Endothelial cell of umbilical vein (primary cell): Measurements from ENCODE around the gene FOXP1. TPM values are rescaled to one million over a fixed set of nuclear protein-coding genes. Genes with fewer than 3 reads are reported as not detected.

Experiments used
- BruUV-seq: library from RNA; stranded (reverse); fragments of 400-500 nt; replicated peaks from 2 replicates; lab custom pipeline; 2021; lab: Mats Ljungman, UMichigan
- CTCF ChIA-PET: fragments of 300-600, 350-600 bp; sonication (Branson Sonifier 250); formaldehyde crosslinking; loops from one replicate; lab custom pipeline; 2021; ENCODE audit warnings: antibody characterized with exemption, inconsistent platforms; lab: Charles Lee
- POLR2A ChIA-PET: fragments of 300-600, 350-600 bp; sonication (Branson Sonifier 250); formaldehyde crosslinking; loops from one replicate; lab custom pipeline; 2021; ENCODE audit warnings: antibody characterized with exemption, inconsistent platforms; lab: Charles Lee
- DNase-seq: peaks from one replicate; pipeline ENCODE4 v3.0.0-alpha.2; 2011; ENCODE audit warnings: low read depth, low spot score
- FAIRE-seq: peaks from 2 replicates; lab custom pipeline; 2011; peaks lifted over from hg19 to GRCh38; lab: Jason Lieb, UNC
- H2AFZ ChIP-seq: 2 replicates; pipeline ENCODE4 v1.6.0; 2012; ENCODE audit warnings: low read depth, low read length, control low read depth, inconsistent platforms
- H3K27ac ChIP-seq: 2 replicates; pipeline ENCODE4 v1.5.1; 2011; ENCODE audit warnings: low read depth, mild to moderate bottlenecking, control low read depth, low read length, moderate library complexity; ENCODE audit not compliant: insufficient read depth
- H3K27me3 ChIP-seq, 2 experiments: 2 replicates each; pipeline versions ENCODE4 v1.6.0 to v1.6.1; 2011; ENCODE audit warnings: low read length in 2 of 2, mixed read lengths in 1 of 2; ENCODE audit not compliant: control insufficient read depth in 2 of 2, insufficient read depth in 2 of 2
- H3K36me3 ChIP-seq, 2 experiments: 2 replicates in 1 of 2; 3 replicates in 1 of 2; pipeline ENCODE4 v1.5.1; 2011; ENCODE audit warnings: low read length in 2 of 2, mild to moderate bottlenecking in 1 of 2, moderate library complexity in 1 of 2; ENCODE audit not compliant: control insufficient read depth in 2 of 2, insufficient read depth in 2 of 2; ENCODE audit errors: extremely low read depth in 1 of 2
- H3K4me1 ChIP-seq: 3 replicates; pipeline ENCODE4 v1.5.1; 2011; ENCODE audit warnings: mild to moderate bottlenecking, low read length; ENCODE audit not compliant: control insufficient read depth, insufficient read depth; ENCODE audit errors: extremely low read depth
- H3K4me2 ChIP-seq: 2 replicates; pipeline ENCODE4 v1.6.1; 2011; ENCODE audit warnings: low read length, control low read depth, mixed read lengths; ENCODE audit not compliant: insufficient read depth
- H3K4me3 ChIP-seq, 3 experiments: fragments of 200-600 bp in 1 of 3; sonication (generic), shearing (Covaris generic) in 1 of 3; replicated peaks in 1 of 3; 2 replicates each; pipeline ENCODE4 v1.5.1; 2011 to 2016; ENCODE audit warnings: control low read depth in 3 of 3, low read length in 3 of 3, mild to moderate bottlenecking in 2 of 3, inconsistent platforms in 1 of 3, low read depth in 1 of 3, moderate library complexity in 1 of 3; ENCODE audit not compliant: insufficient read depth in 1 of 3
- H3K79me2 ChIP-seq: 2 replicates; pipeline ENCODE4 v1.6.0; 2012; ENCODE audit warnings: low read length, inconsistent platforms; ENCODE audit not compliant: control insufficient read depth, insufficient read depth
- H3K9ac ChIP-seq: replicated peaks from 2 replicates; pipeline ENCODE3; 2011; ENCODE audit warnings: low read length, control low read depth; ENCODE audit not compliant: insufficient read depth; ENCODE audit errors: extremely low read depth
- H3K9me1 ChIP-seq: replicated peaks from 3 replicates; pipeline ENCODE4 v1.6.0; 2011; ENCODE audit warnings: mild to moderate bottlenecking, low read length; ENCODE audit not compliant: control insufficient read depth, insufficient read depth; ENCODE audit errors: extremely low read depth
- H3K9me3 ChIP-seq: replicated peaks from 2 replicates; pipeline ENCODE4 v1.5.1; 2012; ENCODE audit warnings: low read length, inconsistent platforms; ENCODE audit not compliant: control insufficient read depth, insufficient read depth
- H4K20me1 ChIP-seq: replicated peaks from 2 replicates; pipeline ENCODE3; 2011; ENCODE audit warnings: mild to moderate bottlenecking, low read length; ENCODE audit not compliant: control insufficient read depth, insufficient read depth; ENCODE audit errors: extremely low read depth
- CTCF ChIP-seq, 2 donors: IDR thresholded peaks; 1 replicate in 1 of 2; 2 replicates in 1 of 2; pipeline ENCODE4 v1.5.1; 2011; ENCODE audit warnings: low read length in 2 of 2, mild to moderate bottlenecking in 2 of 2, moderate library complexity in 2 of 2, control low read depth in 1 of 2, inconsistent platforms in 1 of 2, low read depth in 1 of 2; ENCODE audit not compliant: insufficient read depth in 1 of 2; ENCODE audit errors: extremely low read depth in 1 of 2
- EZH2 ChIP-seq: IDR thresholded peaks from 2 replicates; pipeline ENCODE4 v1.6.1; 2012; ENCODE audit warnings: borderline replicate concordance, low read depth, mild to moderate bottlenecking, moderate library complexity, low read length, inconsistent platforms; ENCODE audit not compliant: severe bottlenecking
- FOS ChIP-seq: IDR thresholded peaks from 2 replicates; pipeline ENCODE4 v1.6.1; 2011; ENCODE audit warnings: mild to moderate bottlenecking, low read length, moderate library complexity, borderline replicate concordance; ENCODE audit not compliant: insufficient read depth
- GATA2 ChIP-seq: IDR thresholded peaks from 2 replicates; pipeline ENCODE4 v1.7.0; 2011; ENCODE audit warnings: low read depth, mild to moderate bottlenecking, moderate library complexity, mixed read lengths, low read length; ENCODE audit not compliant: insufficient read length, insufficient read depth
- JUN ChIP-seq: IDR thresholded peaks from 2 replicates; pipeline ENCODE4 v1.6.1; 2011; ENCODE audit warnings: borderline replicate concordance, low read depth; ENCODE audit not compliant: insufficient read length, insufficient read depth
- MAX ChIP-seq: IDR thresholded peaks from 2 replicates; pipeline ENCODE4 v1.6.1; 2011; ENCODE audit not compliant: insufficient read depth, insufficient read length
- MYC ChIP-seq: IDR thresholded peaks from one replicate; pipeline ENCODE4 v1.6.1; 2011; ENCODE audit warnings: mild to moderate bottlenecking, low read depth, low read length
- POLR2A ChIP-seq: IDR thresholded peaks from 2 replicates; pipeline ENCODE4 v1.6.1; 2012; ENCODE audit warnings: low read depth, mild to moderate bottlenecking, control low read depth, low read length
- POLR2AphosphoS5 ChIP-seq: IDR thresholded peaks from 2 replicates; pipeline ENCODE4 v1.6.1; 2012; ENCODE audit warnings: low read depth, mild to moderate bottlenecking, control low read depth, low read length, moderate library complexity; ENCODE audit not compliant: insufficient read depth
- dilution Hi-C: fragments of 300-500 bp; cut with MboI; formaldehyde crosslinking; loops from one replicate; pipeline ENCODE4 v1.15.0; 2019; ENCODE audit warnings: low sequenced_read_pairs; ENCODE audit not compliant: extremely low pct_ligation_motif_present
- intact Hi-C: fragments of 100-400 bp; cut with micrococcal nuclease; formaldehyde crosslinking; loops from one replicate; pipeline ENCODE4 v1.10.0; 2022
- polyA plus RNA-seq, 4 experiments: library from polyadenylated mRNA; depleted of rRNA in 3 of 4; stranded (reverse) in 3 of 4; unstranded in 1 of 4; fragments of >200 nt; gene quantifications; 2 replicates each; pipeline versions ENCODE4 v1.2.1 to v1.2.3, GENCODE V29; 2011 to 2012; ENCODE audit warnings: missing spikeins in 1 of 4
- total RNA-seq: library from RNA; stranded (reverse); gene quantifications from 2 replicates; pipeline ENCODE4 v1.2.3, GENCODE V29; 2021

FOXP1 gene
- total and polyA plus RNA-seq, 2 donors (not counting 3 experiments of a cell fraction or from before 2014, with no cell fraction given): 41.0 to 107 TPM

- FAIRE-seq (no peak), DNase-seq (no peak)
- no peaks in the 10 kb centered on the region for H3K9me3 ChIP-seq
- TF ChIP-seq JUN (no peak), FOS (no peak), GATA2 (no peak), CTCF (IDR thresholded peaks at IDR 0.05; ENCODE audit: extremely low read depth in 1 of 2, insufficient read depth in 1 of 2, low read depth in 1 of 2, low read length in 2 of 2) (no peak), POLR2AphosphoS5 (no peak), EZH2 (no peak), MYC (no peak), POLR2A (no peak), MAX (no peak)
- H3K27me3 ChIP-seq: no peaks in the 10 kb centered on the region
- no peaks in the 10 kb centered on the region for H3K79me2 ChIP-seq
- peaks cover 22% of the 10 kb centered on the region for H3K4me1 ChIP-seq
- dilution Hi-C loops: no loop called here
- no TSS peak for BruUV-seq
- no peak overlapping the region for H3K9ac ChIP-seq
- no peak overlapping the region for H2AFZ ChIP-seq
- H3K4me3 ChIP-seq: no peak overlapping the region
- intact Hi-C loops: loop anchor here (5.0 kb wide), 1 partner anchor 139 kb away; no protein-coding TSS in a partner anchor
- no peaks in the 10 kb centered on the region for H3K9me1 ChIP-seq
- ChIA-PET CTCF (interaction anchor here (1.1 to 1.2 kb wide), 2 partner anchors 8 to 11 kb away, joined by 3 to 4 read pairs; no protein-coding TSS in a partner anchor), POLR2A (no interaction called here)
- no peak overlapping the region for H3K4me2 ChIP-seq
- no peak overlapping the region for H3K27ac ChIP-seq
- H4K20me1 ChIP-seq: no peaks in the 10 kb centered on the region
- H3K36me3 ChIP-seq: no peaks in the 10 kb centered on the region
Observed at GRCh38 chr3:71530903-71531530, 52.5 kb downstream of the FOXP1 start.
